ENCODE measurements around the gene ADAMTS17. TPM values are rescaled to one million over a fixed set of nuclear protein-coding genes. Genes with fewer than 3 reads are reported as not detected.

The ADAMTS17 gene
- total RNA-seq, 1 experiment from 2014 or later: 4.1 TPM

DNA sequence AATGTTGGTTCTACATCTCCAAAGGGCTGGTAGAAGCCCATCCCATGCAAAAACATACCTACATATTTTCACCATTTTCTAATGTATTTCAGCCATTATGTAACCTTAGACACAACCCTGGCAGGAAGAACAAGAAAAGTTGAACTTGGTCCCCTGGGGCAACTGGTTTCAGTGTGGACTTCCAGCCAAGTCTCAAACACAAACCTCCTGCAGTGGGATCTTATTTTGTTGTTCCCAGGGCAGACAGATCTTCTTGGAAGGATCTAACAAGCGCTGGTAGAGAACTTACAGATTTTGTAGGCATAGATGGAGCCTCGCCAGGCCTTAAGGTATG is 96.3 kb downstream of the ADAMTS17 start:
- no peak for DNase-seq

DNA sequence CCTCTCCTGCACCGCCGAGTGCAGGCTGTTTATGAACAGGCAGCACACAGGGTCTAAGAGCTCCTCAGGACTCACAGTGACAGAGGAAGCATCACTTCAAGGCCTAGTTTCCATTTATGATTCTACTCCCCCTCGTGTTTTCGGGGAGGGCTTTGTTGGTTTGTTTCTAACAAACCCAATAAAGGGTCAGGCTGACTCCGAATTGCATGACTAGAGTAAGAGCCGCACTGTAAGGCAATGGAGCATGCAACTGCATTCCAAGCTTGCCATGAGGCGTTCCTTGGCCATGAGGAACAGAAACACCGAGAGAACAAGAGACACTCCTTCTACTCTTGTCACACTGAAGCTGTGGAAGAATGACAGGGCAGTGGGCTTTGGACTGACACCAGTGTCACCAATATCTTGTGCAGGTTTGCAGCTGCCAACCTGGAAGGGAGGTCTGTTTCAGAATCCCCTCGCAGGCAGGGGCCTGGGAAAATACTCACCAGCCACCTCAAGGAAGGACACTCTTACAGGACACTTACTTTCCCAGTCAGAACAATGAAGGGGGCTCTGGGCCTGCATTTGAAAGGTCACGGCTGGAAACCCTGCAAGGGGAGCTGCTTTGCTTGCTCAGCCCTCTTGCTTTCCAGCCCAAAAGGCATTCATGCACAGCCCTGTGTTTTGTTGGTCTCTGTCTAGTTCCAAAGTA is 96.8 kb downstream of the ADAMTS17 start:
- DNase-seq: no peak
- no peak overlapping the region for H3K4me3 ChIP-seq
- H3K9me3 ChIP-seq (replicated peaks): no peaks in the 10 kb centered on the region
- H3K4me1 ChIP-seq: no peaks in the 10 kb centered on the region
- H3K36me3 ChIP-seq: no peaks in the 10 kb centered on the region
- H3K27ac ChIP-seq: no peak overlapping the region
- no peaks in the 10 kb centered on the region for H3K27me3 ChIP-seq

More for the DNA sequence above, 96.3 kb downstream of the ADAMTS17 start:
- Histone ChIP-seq H3K4me3 (no peak overlapping the region), H3K27me3 (no peaks in the 10 kb centered on the region), H3K4me1 (no peaks in the 10 kb centered on the region), H3K27ac (no peak overlapping the region), H3K36me3 (no peaks in the 10 kb centered on the region), H3K9me3 (replicated peaks) (no peaks in the 10 kb centered on the region)

- Histone ChIP-seq H3K4me1 (no peaks in the 10 kb centered on the region), H3K36me3 (no peaks in the 10 kb centered on the region), H3K9me3 (replicated peaks) (no peaks in the 10 kb centered on the region), H3K4me3 (no peak overlapping the region), H3K27ac (no peak overlapping the region), H3K27me3 (no peaks in the 10 kb centered on the region)
- no peak for DNase-seq
Observed at GRCh38 chr15:100242989-100243388, 98.8 kb downstream of the ADAMTS17 start.

- Histone ChIP-seq H3K36me3 (no peaks in the 10 kb centered on the region), H3K4me1 (no peaks in the 10 kb centered on the region), H3K27me3 (no peaks in the 10 kb centered on the region), H3K4me3 (no peak overlapping the region), H3K9me3 (replicated peaks) (no peaks in the 10 kb centered on the region), H3K27ac (no peak overlapping the region)
- DNase-seq: no peak
Observed at GRCh38 chr15:100241572-100242482, 99.9 kb downstream of the ADAMTS17 start.

- no peak for DNase-seq
- Histone ChIP-seq H3K36me3 (no peaks in the 10 kb centered on the region), H3K27me3 (no peaks in the 10 kb centered on the region), H3K27ac (no peak overlapping the region), H3K4me3 (no peak overlapping the region), H3K4me1 (no peaks in the 10 kb centered on the region), H3K9me3 (replicated peaks) (no peaks in the 10 kb centered on the region)
Observed at GRCh38 chr15:100236981-100237720, 104.6 kb downstream of the ADAMTS17 start.

- H3K9me3 ChIP-seq (replicated peaks): no peaks in the 10 kb centered on the region
- DNase-seq: no peak
- H3K27ac ChIP-seq: no peak overlapping the region
- H3K27me3 ChIP-seq: no peaks in the 10 kb centered on the region
- no peaks in the 10 kb centered on the region for H3K36me3 ChIP-seq
- H3K4me1 ChIP-seq: no peaks in the 10 kb centered on the region
- no peak overlapping the region for H3K4me3 ChIP-seq
Observed at GRCh38 chr15:100235030-100235617, 106.7 kb downstream of the ADAMTS17 start.

DNA sequence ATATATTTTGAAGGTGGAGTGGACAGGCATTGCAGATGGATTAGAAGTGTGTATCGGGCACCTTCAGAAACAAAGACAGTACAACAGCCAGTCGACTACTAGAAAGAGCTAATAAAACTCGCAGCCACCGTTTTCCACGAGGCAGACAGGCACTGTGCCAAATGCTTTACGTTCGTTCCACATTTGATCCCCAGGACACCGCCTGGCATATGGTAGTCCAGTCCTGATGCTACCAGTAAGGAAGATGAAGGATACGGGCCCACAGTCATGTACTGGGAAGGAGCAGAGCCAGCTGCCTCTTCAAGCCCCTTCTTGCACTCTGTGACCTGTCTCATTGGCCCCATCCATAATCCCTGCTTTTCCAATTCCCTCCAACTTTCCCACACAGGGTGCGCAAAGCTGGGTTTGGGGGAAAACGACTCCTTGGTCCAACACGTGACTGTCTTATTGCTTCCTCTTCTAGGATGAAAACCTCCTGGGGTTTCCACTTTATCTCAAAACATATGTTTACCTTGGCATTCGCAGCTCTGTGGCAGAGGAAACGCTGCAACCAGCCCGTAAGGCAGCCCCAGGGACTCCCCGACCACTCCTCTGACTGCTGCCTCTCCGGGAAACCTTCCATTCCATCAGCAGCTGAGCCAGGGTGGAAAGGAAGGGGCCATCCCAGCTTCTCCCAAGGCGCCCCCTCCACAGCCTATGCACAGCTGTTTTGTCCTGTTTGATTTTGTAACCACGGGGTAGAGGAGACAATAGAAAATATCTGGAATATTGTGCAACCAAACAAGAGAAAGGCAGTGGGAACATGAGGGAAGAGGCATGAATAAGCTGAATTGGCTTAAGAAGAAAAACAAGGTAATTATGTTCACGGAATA is 107.4 kb downstream of the ADAMTS17 start:
- Histone ChIP-seq H3K4me1 (no peaks in the 10 kb centered on the region), H3K36me3 (no peaks in the 10 kb centered on the region), H3K27ac (no peak overlapping the region), H3K27me3 (no peaks in the 10 kb centered on the region), H3K4me3 (no peak overlapping the region), H3K9me3 (replicated peaks) (no peaks in the 10 kb centered on the region)
- peak; percentile 18 to 19 for DNase-seq

GRCh38 chr15:100230784-100231183 is 111.0 kb downstream of the ADAMTS17 start:
- H3K27me3 ChIP-seq: no peaks in the 10 kb centered on the region
- no peak overlapping the region for H3K27ac ChIP-seq
- H3K4me3 ChIP-seq: no peak overlapping the region
- H3K4me1 ChIP-seq: no peaks in the 10 kb centered on the region; the same call in 1 of the 2 replicates
- H3K36me3 ChIP-seq: no peaks in the 10 kb centered on the region
- no peak for DNase-seq
- H3K9me3 ChIP-seq (replicated peaks): no peaks in the 10 kb centered on the region

GRCh38 chr15:100229181-100230163 is 112.3 kb downstream of the ADAMTS17 start:
- Histone ChIP-seq H3K4me3 (no peak overlapping the region), H3K36me3 (no peaks in the 10 kb centered on the region), H3K9me3 (replicated peaks) (no peaks in the 10 kb centered on the region), H3K27ac (no peak overlapping the region), H3K27me3 (no peaks in the 10 kb centered on the region), H3K4me1 (no peaks in the 10 kb centered on the region; the same call in 1 of the 2 replicates)
- DNase-seq: no peak

DNA sequence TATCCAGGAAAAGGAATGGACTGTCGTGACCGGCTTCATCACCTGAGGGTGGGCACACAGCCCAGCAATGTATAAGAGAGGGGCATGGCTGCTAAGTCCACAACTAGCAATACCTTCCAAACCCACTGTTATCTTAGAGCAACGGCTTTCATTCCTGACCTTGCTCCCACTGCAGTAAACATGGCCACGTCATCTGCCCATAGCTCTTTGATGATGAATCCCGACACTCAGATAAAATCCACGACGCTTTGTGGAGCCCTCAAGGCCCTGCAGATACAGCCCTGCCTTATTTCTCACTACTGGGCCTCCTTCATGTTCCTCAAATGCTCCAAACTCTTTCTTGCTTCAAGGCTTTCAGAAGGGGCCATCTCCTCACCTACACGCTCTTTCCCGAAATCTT is 114.0 kb downstream of the ADAMTS17 start:
- H3K27me3 ChIP-seq: no peaks in the 10 kb centered on the region
- no peak overlapping the region for H3K4me3 ChIP-seq
- H3K9me3 ChIP-seq (replicated peaks): no peaks in the 10 kb centered on the region
- H3K27ac ChIP-seq: no peak overlapping the region
- peaks cover 6% of the 10 kb centered on the region for H3K4me1 ChIP-seq
- DNase-seq: no peak
- no peaks in the 10 kb centered on the region for H3K36me3 ChIP-seq

DNA sequence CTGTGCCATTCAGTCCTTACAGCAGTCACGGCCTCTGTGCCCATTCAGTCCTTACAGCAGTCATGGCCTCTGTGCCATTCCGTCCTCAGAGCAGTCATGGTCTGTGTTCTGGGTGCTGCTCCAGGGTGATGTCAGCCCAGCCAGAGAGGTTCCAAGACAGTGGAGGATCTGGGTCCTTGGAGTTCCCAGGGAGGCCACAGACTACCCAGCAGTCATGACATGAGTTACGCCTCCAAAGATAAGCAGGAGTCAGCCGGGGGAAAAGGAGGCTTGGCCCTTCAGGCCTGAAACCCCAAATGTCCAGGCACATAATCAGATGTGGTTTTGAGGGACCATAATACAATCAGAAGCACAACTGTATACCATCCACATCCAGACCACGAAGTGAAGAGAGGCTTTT is 115.7 kb downstream of the ADAMTS17 start:
- H3K27ac ChIP-seq: no peak overlapping the region
- no peaks in the 10 kb centered on the region for H3K9me3 ChIP-seq (replicated peaks)
- H3K36me3 ChIP-seq: no peaks in the 10 kb centered on the region
- no peaks in the 10 kb centered on the region for H3K27me3 ChIP-seq
- H3K4me1 ChIP-seq: peaks cover 9% of the 10 kb centered on the region
- DNase-seq: no peak
- H3K4me3 ChIP-seq: no peak overlapping the region

GRCh38 chr15:100224206-100225185 is 117.3 kb downstream of the ADAMTS17 start:
- Histone ChIP-seq H3K4me3 (no peak overlapping the region), H3K27ac (peak overlapping the region; percentile 67), H3K9me3 (replicated peaks) (no peaks in the 10 kb centered on the region), H3K27me3 (no peaks in the 10 kb centered on the region), H3K4me1 (peaks cover 10% of the 10 kb centered on the region), H3K36me3 (no peaks in the 10 kb centered on the region)
- DNase-seq: peak; percentile 81 to 92
